Ascending aorta (tissue), 2 donors: ENCODE data around the gene MAB21L2. TPM values are rescaled to one million over a fixed set of nuclear protein-coding genes. Genes with fewer than 3 reads are reported as not detected.

Experiments
- DNase-seq, 2 donors: peaks; one replicate each; pipeline ENCODE4 v3.0.0-alpha.2; 2019; ENCODE audit warnings: low spot score in 2 of 2
- H3K27ac ChIP-seq, 2 donors: fragments of 200-600 bp; sonication (generic); one replicate each; pipeline ENCODE4 v1.5.1; 2016 to 2017; ENCODE audit warnings: mild to moderate bottlenecking in 1 of 2
- H3K27me3 ChIP-seq: fragments of 200-600 bp; sonication (generic); one replicate; pipeline ENCODE4 v1.5.1; 2017
- H3K36me3 ChIP-seq, 2 donors: fragments of 200-600 bp; sonication (generic); one replicate each; pipeline ENCODE4 v1.5.1; 2016
- H3K4me1 ChIP-seq, 2 donors: fragments of 200-600 bp; sonication (generic); one replicate each; pipeline ENCODE4 v1.5.1; 2016 to 2017; ENCODE audit warnings: mild to moderate bottlenecking in 1 of 2
- H3K4me3 ChIP-seq, 2 donors: fragments of 200-600 bp; sonication (generic); one replicate each; pipeline ENCODE4 v1.5.1; 2016 to 2017; ENCODE audit warnings: mild to moderate bottlenecking in 1 of 2
- H3K9me3 ChIP-seq, 2 donors: fragments of 200-600 bp; sonication (generic); one replicate each; pipeline ENCODE4 v1.5.1; 2016
- intact Hi-C: fragments of 100-400 bp; cut with DNase I; formaldehyde crosslinking; loops from one replicate; pipeline ENCODE4 v1.15.1; 2023
- total RNA-seq: library from RNA; depleted of rRNA; stranded (reverse); fragments of >200 nt; gene quantifications from one replicate; pipeline ENCODE4 v1.1.0, GENCODE V29; 2016
- TF ChIP-seq, protein P1 (sequence below), 3 experiments: fragments of 200-600 bp in 2 of 3; fragments of 450-650 bp in 1 of 3; sonication (generic) in 2 of 3; IDR thresholded peaks; one replicate each; pipeline ENCODE4 v1.5.1; 2016 to 2019; ENCODE audit warnings: antibody characterized with exemption in 3 of 3, mild to moderate bottlenecking in 1 of 3, moderate library complexity in 1 of 3

MAB21L2 gene
- total RNA-seq, 1 donor from 2014 or later = not detected

DNA sequence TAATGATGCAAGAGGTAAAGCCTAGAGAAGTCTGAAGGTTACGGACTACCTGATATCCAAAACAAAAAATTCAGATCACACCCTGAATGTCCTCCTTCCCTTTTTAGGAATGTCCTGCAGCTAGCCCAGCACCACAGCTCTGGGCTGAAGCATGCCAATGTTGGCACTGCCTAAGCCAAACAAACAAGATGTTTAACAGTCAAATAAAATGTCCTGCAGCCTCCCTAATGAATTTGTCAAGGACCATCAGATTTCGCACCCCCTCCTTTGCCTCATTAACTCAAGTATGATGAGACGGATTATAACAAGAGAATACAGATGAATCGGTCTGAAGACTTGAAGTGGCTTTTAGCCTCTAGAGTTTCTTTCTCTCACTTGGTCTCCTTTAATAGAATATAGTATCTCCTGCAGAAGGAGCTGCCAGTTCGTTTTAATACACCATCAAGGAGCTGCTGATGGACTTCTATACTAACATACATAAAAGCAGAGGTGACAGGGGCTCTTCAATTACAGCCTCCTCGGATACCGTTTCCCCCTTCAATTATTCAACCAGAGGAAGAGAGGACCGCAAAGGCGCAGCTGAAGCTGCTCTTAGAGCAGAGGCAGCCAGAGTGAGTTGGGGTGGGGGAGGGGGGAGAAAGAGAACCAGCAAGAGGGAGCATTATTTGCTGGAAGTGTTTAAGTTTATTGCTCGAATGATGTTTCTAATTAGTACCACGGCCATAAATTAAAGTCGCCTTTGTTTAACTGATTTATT is 3.0 kb upstream of the MAB21L2 start:
- Histone ChIP-seq H3K9me3 (no peaks in the 10 kb centered on the region), H3K27ac (peak overlapping the region in 1 of 2 donors; percentile 58), H3K4me3 (peak overlapping the region; percentile 27 to 60), H3K4me1 (no peaks in the 10 kb centered on the region), H3K27me3 (no peaks in the 10 kb centered on the region), H3K36me3 (no peaks in the 10 kb centered on the region)
- intact Hi-C loops = no loop called here
- TF ChIP-seq, protein P1, sequence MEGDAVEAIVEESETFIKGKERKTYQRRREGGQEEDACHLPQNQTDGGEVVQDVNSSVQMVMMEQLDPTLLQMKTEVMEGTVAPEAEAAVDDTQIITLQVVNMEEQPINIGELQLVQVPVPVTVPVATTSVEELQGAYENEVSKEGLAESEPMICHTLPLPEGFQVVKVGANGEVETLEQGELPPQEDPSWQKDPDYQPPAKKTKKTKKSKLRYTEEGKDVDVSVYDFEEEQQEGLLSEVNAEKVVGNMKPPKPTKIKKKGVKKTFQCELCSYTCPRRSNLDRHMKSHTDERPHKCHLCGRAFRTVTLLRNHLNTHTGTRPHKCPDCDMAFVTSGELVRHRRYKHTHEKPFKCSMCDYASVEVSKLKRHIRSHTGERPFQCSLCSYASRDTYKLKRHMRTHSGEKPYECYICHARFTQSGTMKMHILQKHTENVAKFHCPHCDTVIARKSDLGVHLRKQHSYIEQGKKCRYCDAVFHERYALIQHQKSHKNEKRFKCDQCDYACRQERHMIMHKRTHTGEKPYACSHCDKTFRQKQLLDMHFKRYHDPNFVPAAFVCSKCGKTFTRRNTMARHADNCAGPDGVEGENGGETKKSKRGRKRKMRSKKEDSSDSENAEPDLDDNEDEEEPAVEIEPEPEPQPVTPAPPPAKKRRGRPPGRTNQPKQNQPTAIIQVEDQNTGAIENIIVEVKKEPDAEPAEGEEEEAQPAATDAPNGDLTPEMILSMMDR (IDR thresholded peaks at IDR 0.05) = no peak
- no peak for DNase-seq

DNA sequence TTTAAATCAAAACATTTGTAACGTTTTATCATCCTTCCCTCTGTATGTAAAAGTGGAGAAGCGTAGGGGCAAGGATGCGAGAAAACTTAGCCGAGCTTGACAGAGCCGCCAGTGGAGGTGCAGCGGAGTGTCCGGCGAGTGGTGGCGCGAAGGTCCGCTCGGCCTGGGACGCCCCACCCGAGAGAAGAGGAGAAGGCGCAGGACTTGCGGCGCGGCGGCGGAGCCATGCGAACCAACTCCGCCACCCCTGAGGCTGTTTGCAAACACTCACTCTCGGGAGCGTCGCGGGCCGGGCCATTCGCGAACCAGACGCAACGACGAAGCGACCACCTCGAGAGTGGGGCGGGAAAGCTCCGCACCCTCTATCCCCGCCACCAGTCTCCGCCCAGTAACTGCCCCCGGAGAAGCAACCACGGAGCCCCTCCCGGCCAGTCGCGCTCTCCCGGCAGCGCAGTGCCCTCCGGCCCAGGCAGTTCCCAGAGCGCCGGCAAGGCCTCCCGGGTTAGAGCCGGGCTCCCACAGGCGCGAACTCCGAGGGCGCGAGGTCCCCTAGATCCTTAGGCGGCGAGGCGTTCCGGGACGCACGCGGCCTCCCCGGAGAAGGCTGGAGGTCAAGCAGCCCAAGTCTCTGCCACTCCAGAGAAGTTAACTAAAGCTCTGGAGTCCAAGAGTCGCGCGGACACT is 2.3 kb upstream of the MAB21L2 start:
- TF ChIP-seq, protein P1 (IDR thresholded peaks at IDR 0.05) = no peak
- H3K9me3 ChIP-seq = no peaks in the 10 kb centered on the region
- H3K4me3 ChIP-seq = peak overlapping the region; percentile 27 to 60
- intact Hi-C loops = loop anchor here (5.0 kb wide), 1 partner anchor 282 kb away; no protein-coding TSS in a partner anchor
- DNase-seq = no peak
- H3K27me3 ChIP-seq = no peaks in the 10 kb centered on the region
- no peaks in the 10 kb centered on the region for H3K4me1 ChIP-seq
- no peaks in the 10 kb centered on the region for H3K36me3 ChIP-seq
- peak overlapping the region; percentile 58 to 66 for H3K27ac ChIP-seq

DNA sequence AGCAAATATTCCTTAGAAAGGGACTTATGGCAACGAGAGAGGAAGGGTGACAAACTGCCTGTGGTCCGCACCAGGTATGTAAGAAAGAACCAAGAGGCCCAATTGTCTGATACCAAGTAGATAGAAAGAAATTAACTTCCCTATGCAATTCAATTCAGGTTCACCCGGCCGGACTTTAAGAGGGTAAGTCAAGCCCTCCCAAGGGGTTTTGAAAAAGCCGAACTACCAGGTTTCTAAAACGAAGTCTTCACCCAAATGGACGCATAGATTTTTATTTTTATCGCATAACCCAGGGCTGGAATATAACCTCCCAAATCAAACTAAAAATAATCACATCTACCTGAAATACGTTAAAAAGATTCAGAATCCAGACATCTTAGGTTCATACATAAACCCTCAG is 1.6 kb upstream of the MAB21L2 start:
- H3K4me3 ChIP-seq = peak overlapping the region; percentile 27 to 60
- no peaks in the 10 kb centered on the region for H3K4me1 ChIP-seq
- intact Hi-C loops = loop anchor here (5.0 kb wide), 1 partner anchor 283 kb away; no protein-coding TSS in a partner anchor
- no peaks in the 10 kb centered on the region for H3K9me3 ChIP-seq
- H3K27ac ChIP-seq = peak overlapping the region in 1 of 2 donors; percentile 66
- DNase-seq = no peak
- no peaks in the 10 kb centered on the region for H3K36me3 ChIP-seq
- TF ChIP-seq, protein P1 (IDR thresholded peaks at IDR 0.05) = no peak
- no peaks in the 10 kb centered on the region for H3K27me3 ChIP-seq

DNA sequence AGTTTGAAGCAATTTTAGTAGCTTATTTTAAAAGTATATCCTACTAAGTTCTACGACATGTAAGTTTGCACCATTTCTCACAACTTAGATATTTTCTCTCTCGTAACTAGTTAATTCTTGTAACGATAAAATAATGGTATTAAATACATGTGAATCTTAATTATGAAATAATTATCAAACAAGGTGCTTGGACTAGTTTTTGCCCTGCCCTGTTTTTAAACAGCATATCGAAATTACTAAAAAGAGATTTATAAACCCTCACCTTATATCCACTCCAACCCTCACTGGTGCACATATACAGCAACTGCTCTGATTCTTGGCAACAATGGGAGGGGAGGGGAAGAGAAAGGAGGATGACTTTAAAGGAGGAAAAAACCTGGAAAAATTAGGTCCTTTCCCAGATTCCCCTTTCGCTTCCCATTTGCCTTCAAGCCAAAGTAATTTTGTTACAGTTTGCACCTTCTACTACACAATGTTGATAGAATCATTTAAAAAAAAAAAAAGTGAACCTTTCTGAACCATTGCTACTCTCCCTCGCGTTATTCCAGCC is 820 bp upstream of the MAB21L2 start:
- intact Hi-C loops = loop anchor here (5.0 kb wide), 1 partner anchor 284 kb away; no protein-coding TSS in a partner anchor
- TF ChIP-seq, protein P1 (IDR thresholded peaks at IDR 0.05) = no peak
- H3K27ac ChIP-seq = no peak overlapping the region

DNA sequence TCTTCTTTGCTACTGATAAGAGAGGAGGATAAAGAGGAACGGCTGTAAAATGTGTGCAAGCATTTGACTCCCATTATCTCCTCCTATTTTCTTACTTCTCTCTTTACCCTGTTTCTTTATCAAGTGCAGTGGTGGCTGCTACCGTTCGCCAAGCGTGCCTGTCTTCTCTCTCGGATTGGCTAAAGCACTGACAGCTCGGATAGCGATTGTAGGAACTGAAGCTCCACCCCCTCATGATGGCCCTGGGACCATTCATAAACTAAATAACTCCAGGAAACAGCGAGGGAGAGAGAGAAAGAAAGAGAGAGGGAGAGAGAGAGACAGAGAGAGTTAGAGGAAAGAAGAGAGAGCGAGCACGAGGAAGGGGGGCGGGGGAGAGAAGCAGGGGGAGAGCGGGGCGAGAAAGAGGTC is 305 bp upstream of the MAB21L2 start:
- H3K27me3 ChIP-seq = no peaks in the 10 kb centered on the region
- no peaks in the 10 kb centered on the region for H3K36me3 ChIP-seq
- no peak for DNase-seq
- TF ChIP-seq, protein P1 (IDR thresholded peaks at IDR 0.05) = no peak
- H3K9me3 ChIP-seq = no peaks in the 10 kb centered on the region
- H3K4me1 ChIP-seq = no peaks in the 10 kb centered on the region
- H3K27ac ChIP-seq = no peak overlapping the region
- intact Hi-C loops = loop anchor here (5.0 kb wide), 1 partner anchor 284 kb away; no protein-coding TSS in a partner anchor
- H3K4me3 ChIP-seq = no peak overlapping the region

More for the DNA sequence above, 820 bp upstream of the MAB21L2 start:
- H3K4me3 ChIP-seq = no peak overlapping the region
- DNase-seq = no peak
- H3K36me3 ChIP-seq = no peaks in the 10 kb centered on the region
- no peaks in the 10 kb centered on the region for H3K4me1 ChIP-seq
- H3K9me3 ChIP-seq = no peaks in the 10 kb centered on the region
- no peaks in the 10 kb centered on the region for H3K27me3 ChIP-seq
